K562 (cell line): Measurements from ENCODE around the gene PPA2. TPM values are rescaled to one million over a fixed set of nuclear protein-coding genes. Genes with fewer than 3 reads are reported as not detected.
A peak's percentile ranks its signal among the peaks of the same experiment; 100 is the strongest.

ENCODE experiments used
- BRF1 ChIP-seq: IDR thresholded peaks from 3 replicates; pipeline ENCODE4 v1.6.1; 2011; ENCODE audit warnings: borderline replicate concordance, mild to moderate bottlenecking; ENCODE audit not compliant: insufficient read length; ENCODE audit errors: extremely low read depth
- CREB3L1 ChIP-seq: fragments of 450-650 bp; IDR thresholded peaks from 2 replicates; pipeline ENCODE4 v1.6.1; 2014; ENCODE audit warnings: low read depth, mild to moderate bottlenecking, moderate library complexity, borderline replicate concordance
- E2F1 ChIP-seq: sonication (generic); formaldehyde crosslinking; IDR thresholded peaks from 2 replicates; pipeline ENCODE4 v1.8.1; 2023; ENCODE audit warnings: mild to moderate bottlenecking, missing genetic modification reagents, moderate library complexity
- ESRRB ChIP-seq: fragments of 250-450 bp; sonication (Bioruptor Pico); IDR thresholded peaks from 2 replicates; pipeline ENCODE4 v1.5.0; 2020; ENCODE audit warnings: mild to moderate bottlenecking, moderate library complexity, borderline replicate concordance
- GABPA ChIP-seq: fragments of 200-800 bp; sonication (Bioruptor generic); conservative IDR thresholded peaks from 2 replicates; pipeline ENCODE4 v1.6.1; 2016; ENCODE audit warnings: low read depth, missing genetic modification characterization, missing compliant biosample characterization
- HDGF ChIP-seq: fragments of 450-650 bp; IDR thresholded peaks from 2 replicates; pipeline ENCODE4 v1.6.1; 2016
- L3MBTL2 ChIP-seq: fragments of 450-650 bp; IDR thresholded peaks from 2 replicates; pipeline ENCODE4 v1.6.1; 2016; ENCODE audit warnings: mild to moderate bottlenecking, moderate library complexity
- MCM7 ChIP-seq, 2 experiments: fragments of 450-650 bp; IDR thresholded peaks; 2 replicates each; pipeline ENCODE4 v1.6.1; 2016 to 2018
- MNT ChIP-seq, 2 experiments: fragments of 450-650 bp; conservative IDR thresholded peaks; 2 replicates each; pipeline ENCODE4 v1.6.1; 2017; ENCODE audit warnings: mild to moderate bottlenecking in 2 of 2, moderate library complexity in 2 of 2
- MYBL2 ChIP-seq, 2 experiments: fragments of 450-650 bp in 1 of 2; sonication (generic) in 1 of 2; formaldehyde crosslinking in 1 of 2; IDR thresholded peaks; 2 replicates each; pipeline versions ENCODE4 v1.6.1 to v1.8.1; 2017 to 2022; ENCODE audit warnings: borderline replicate concordance in 1 of 2, inconsistent platforms in 1 of 2, low read depth in 1 of 2, mild to moderate bottlenecking in 1 of 2, missing genetic modification reagents in 1 of 2, moderate library complexity in 1 of 2
- MYC ChIP-seq, 2 experiments: fragments of 250-450 bp in 1 of 2; sonication (Bioruptor Pico) in 1 of 2; IDR thresholded peaks; 2 replicates each; pipeline versions ENCODE4 v1.5.1 to v1.6.1; 2012 to 2021; ENCODE audit warnings: low read depth in 2 of 2, borderline replicate concordance in 1 of 2, improper control_type of control experiment in 1 of 2, low read length in 1 of 2, mild to moderate bottlenecking in 1 of 2, moderate library complexity in 1 of 2
- NCOA1 ChIP-seq: fragments of 450-650 bp; IDR thresholded peaks from 2 replicates; pipeline ENCODE4 v1.6.1; 2016; ENCODE audit warnings: low read depth
- PHF21A ChIP-seq: fragments of 450-650 bp; IDR thresholded peaks from 2 replicates; pipeline ENCODE4 v1.6.1; 2017; ENCODE audit warnings: low read depth, borderline replicate concordance
- SFPQ ChIP-seq: fragments of 200-400 bp; formaldehyde crosslinking; IDR thresholded peaks from 2 replicates; pipeline ENCODE4 v1.6.1; 2017; ENCODE audit warnings: mild to moderate bottlenecking, low read depth, low read length, moderate library complexity
- TCF15 ChIP-seq: fragments of 250-450 bp; sonication (Bioruptor Pico); IDR thresholded peaks from 2 replicates; pipeline ENCODE4 v1.8.0; 2022; ENCODE audit warnings: moderate library complexity, mild to moderate bottlenecking, inconsistent platforms
- ZBTB7A ChIP-seq: IDR thresholded peaks from 2 replicates; pipeline ENCODE4 v1.6.1; 2011; ENCODE audit warnings: low read depth, mild to moderate bottlenecking, low read length, moderate library complexity, borderline replicate concordance; ENCODE audit not compliant: control insufficient read depth
- ZNF133 ChIP-seq: fragments of 250-450 bp; sonication (Bioruptor Pico); IDR thresholded peaks from 2 replicates; pipeline ENCODE4 v1.4.0; 2020; ENCODE audit warnings: mild to moderate bottlenecking
- ZNF239 ChIP-seq: fragments of 250-450 bp; sonication (Bioruptor Pico); IDR thresholded peaks from 2 replicates; pipeline ENCODE4 v1.4.0; 2020; ENCODE audit warnings: mild to moderate bottlenecking
- ZNF24 ChIP-seq: fragments of 450-650 bp; IDR thresholded peaks from 2 replicates; pipeline ENCODE4 v1.6.1; 2016
- polyA plus RNA-seq, 8 experiments: library from polyadenylated mRNA; depleted of rRNA in 4 of 8; stranded (reverse) in 5 of 8; unstranded in 3 of 8; fragments of >200 nt; fragmentation: Nextera tagmentation in 2 of 8; fragmentation: Illumina TruSeq in 1 of 8; extraction: Ambion mirVana in 2 of 8; extraction: Trizol in 1 of 8; gene quantifications; 2 replicates each; pipeline versions ENCODE4 v1.2.1 to v1.2.3, GENCODE V29; 2011 to 2014; ENCODE audit warnings: inconsistent platforms in 1 of 8, missing spikeins in 1 of 8
- total RNA-seq, 7 experiments: library from RNA; depleted of rRNA in 6 of 7; stranded (reverse); fragments of >200 nt in 6 of 7; fragmentation: Illumina TruSeq in 2 of 7; extraction: Trizol in 2 of 7; gene quantifications; 2 replicates each; pipeline versions ENCODE4 v1.2.1 to v1.2.3, GENCODE V29; 2011 to 2021; ENCODE audit warnings: low replicate concordance in 1 of 7

The PPA2 gene
- total and polyA plus RNA-seq, 9 of the 15 experiments (the other 6 are each of a cell fraction or from before 2014, with no cell fraction given) = 48.3 to 190 (median 109) TPM

GRCh38 chr4:105474099-105474518 is 247 bp upstream of the PPA2 start (continued):
- TF ChIP-seq ZNF239 (CRISPR knock-in tag) = no peak
- TF ChIP-seq NCOA1 = no peak
- peak; percentile 54; the same call in 1 of the 2 replicates for TF ChIP-seq E2F1 (CRISPR knock-in tag)
- no peak for TF ChIP-seq BRF1
- no peak for TF ChIP-seq TCF15 (CRISPR knock-in tag)
- TF ChIP-seq ZNF133 (CRISPR knock-in tag) = no peak
- no peak for TF ChIP-seq MCM7 (IDR thresholded peaks at IDR 0.05)
- no peak for TF ChIP-seq MNT (conservative IDR thresholded peaks at IDR 0.05)
- no peak for TF ChIP-seq GABPA (tag)
- TF ChIP-seq ESRRB = no peak
- TF ChIP-seq ZNF24 = no peak
- no peak for TF ChIP-seq CREB3L1
- no peak; the same call in 1 of the 2 replicates for TF ChIP-seq ZBTB7A
- 0 out of 2 replicates have a peak, but pooled peaks have one; percentile 10 for TF ChIP-seq PHF21A
- TF ChIP-seq SFPQ = no peak
- TF ChIP-seq MYC (IDR thresholded peaks at IDR 0.05; ENCODE audit: low read depth, low read length) = no peak
- no peak for TF ChIP-seq MYC (CRISPR knock-in tag; IDR thresholded peaks at IDR 0.05; ENCODE audit: borderline replicate concordance, low read depth)
- no peak for TF ChIP-seq HDGF
- TF ChIP-seq MYBL2 (IDR thresholded peaks at IDR 0.05; ENCODE audit: low read depth) = no peak
- no peak for TF ChIP-seq MYBL2 (CRISPR knock-in tag; IDR thresholded peaks at IDR 0.05; ENCODE audit: borderline replicate concordance)
- no peak; the same call in 1 of the 2 replicates for TF ChIP-seq L3MBTL2
